NB4 (cell line): Measurements from ENCODE around the gene TNS1.

Source experiments
- POLR2A ChIP-seq: IDR thresholded peaks from 2 replicates; pipeline ENCODE4 v1.6.1; 2011; ENCODE audit warnings: mild to moderate bottlenecking; ENCODE audit not compliant: insufficient read length; ENCODE audit errors: extremely low read depth
- TF ChIP-seq, protein P1 (sequence below): IDR thresholded peaks from one replicate; pipeline ENCODE4 v1.5.1; 2012; ENCODE audit warnings: low read depth, low read length

DNA sequence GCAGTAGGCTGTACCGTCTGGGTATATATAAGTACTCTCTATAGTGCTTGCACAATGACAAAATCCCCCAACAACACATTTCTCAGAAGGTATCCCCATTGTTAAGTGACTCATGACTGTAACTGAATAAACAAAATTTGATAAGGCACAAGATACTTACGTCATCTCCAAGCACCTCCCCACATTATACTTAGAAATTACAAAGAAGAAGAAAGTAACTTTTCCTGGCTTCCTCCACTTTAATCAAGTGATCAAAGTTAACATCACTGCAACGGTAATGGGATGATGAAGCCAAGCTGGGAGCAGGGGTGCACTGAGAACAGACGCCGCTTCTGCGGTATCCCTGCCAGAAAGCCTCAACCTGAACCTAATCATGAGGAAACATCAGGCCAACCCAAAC is 9.7 kb downstream of the TNS1 start:
- TF ChIP-seq, protein P1, sequence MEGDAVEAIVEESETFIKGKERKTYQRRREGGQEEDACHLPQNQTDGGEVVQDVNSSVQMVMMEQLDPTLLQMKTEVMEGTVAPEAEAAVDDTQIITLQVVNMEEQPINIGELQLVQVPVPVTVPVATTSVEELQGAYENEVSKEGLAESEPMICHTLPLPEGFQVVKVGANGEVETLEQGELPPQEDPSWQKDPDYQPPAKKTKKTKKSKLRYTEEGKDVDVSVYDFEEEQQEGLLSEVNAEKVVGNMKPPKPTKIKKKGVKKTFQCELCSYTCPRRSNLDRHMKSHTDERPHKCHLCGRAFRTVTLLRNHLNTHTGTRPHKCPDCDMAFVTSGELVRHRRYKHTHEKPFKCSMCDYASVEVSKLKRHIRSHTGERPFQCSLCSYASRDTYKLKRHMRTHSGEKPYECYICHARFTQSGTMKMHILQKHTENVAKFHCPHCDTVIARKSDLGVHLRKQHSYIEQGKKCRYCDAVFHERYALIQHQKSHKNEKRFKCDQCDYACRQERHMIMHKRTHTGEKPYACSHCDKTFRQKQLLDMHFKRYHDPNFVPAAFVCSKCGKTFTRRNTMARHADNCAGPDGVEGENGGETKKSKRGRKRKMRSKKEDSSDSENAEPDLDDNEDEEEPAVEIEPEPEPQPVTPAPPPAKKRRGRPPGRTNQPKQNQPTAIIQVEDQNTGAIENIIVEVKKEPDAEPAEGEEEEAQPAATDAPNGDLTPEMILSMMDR: no peak
- no peak for TF ChIP-seq POLR2A
